Measurements from ENCODE around the gene MCL1.

DNA sequence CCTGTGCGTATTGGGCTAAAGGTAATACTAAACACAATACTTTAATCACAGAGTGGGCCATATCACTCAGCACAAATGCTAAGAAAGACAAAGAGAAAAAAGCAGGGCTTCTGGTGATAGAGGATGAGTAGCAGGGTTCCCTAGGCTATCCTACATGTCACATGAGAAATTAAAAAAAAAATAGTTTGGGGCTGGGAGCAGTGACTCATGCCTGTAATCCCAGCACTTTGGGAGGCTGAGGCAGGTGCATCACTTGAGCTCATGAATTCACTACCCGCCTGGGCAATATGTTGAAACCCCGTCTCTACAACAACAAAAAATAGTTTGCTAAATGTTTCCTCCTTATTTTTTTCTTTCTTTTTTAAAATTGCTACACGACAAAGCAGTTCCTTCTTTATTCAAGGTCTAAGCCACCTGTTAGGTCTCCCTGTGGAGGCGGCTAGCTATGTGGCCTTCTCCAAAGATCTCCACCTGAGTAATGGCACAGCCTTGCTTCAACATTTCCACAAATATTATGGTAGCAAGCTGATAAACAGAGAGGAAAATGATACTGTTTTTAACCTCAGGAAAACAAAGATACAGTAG is 48.5 kb upstream of the MCL1 start:
- TF ChIP-seq, protein P1, sequence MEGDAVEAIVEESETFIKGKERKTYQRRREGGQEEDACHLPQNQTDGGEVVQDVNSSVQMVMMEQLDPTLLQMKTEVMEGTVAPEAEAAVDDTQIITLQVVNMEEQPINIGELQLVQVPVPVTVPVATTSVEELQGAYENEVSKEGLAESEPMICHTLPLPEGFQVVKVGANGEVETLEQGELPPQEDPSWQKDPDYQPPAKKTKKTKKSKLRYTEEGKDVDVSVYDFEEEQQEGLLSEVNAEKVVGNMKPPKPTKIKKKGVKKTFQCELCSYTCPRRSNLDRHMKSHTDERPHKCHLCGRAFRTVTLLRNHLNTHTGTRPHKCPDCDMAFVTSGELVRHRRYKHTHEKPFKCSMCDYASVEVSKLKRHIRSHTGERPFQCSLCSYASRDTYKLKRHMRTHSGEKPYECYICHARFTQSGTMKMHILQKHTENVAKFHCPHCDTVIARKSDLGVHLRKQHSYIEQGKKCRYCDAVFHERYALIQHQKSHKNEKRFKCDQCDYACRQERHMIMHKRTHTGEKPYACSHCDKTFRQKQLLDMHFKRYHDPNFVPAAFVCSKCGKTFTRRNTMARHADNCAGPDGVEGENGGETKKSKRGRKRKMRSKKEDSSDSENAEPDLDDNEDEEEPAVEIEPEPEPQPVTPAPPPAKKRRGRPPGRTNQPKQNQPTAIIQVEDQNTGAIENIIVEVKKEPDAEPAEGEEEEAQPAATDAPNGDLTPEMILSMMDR (IDR thresholded peaks at IDR 0.05) = no peak
- no peak for TF ChIP-seq POLR2AphosphoS5 (IDR thresholded peaks at IDR 0.05)
- no peak for TF ChIP-seq POLR2A (IDR thresholded peaks at IDR 0.05)

Measured in prostate gland (tissue), 2 donors.